Activated CD8-positive, alpha-beta memory T cell treated with anti-CD3 and anti-CD28 coated beads, Interleukin-2, amount 10 ng/mL, durations not matched to agents 7 days and 5 days (primary cell): Measurements from ENCODE around the gene IPO4. TPM values are rescaled to one million over a fixed set of nuclear protein-coding genes. Genes with fewer than 3 reads are reported as not detected.

Experiments used
- ATAC-seq: fragments of 150-1000 bp; cut with Tn5 transposase; one replicate; pipeline ENCODE4 v1.10.0; 2021; ENCODE audit warnings: moderate library complexity
- CTCF ChIA-PET: fragments of 350-600 bp; sonication (Branson Sonifier 250); formaldehyde crosslinking; loops from one replicate; lab custom pipeline; 2021; ENCODE audit warnings: antibody characterized with exemption; lab: Charles Lee
- DNase-seq: peaks from one replicate; pipeline ENCODE4 v3.0.0-alpha.2; 2020
- H3K27ac Mint-ChIP-seq: one replicate; pipeline ENCODE4 v1.8.0; 2021; ENCODE audit warnings: mild to moderate bottlenecking, mixed read lengths
- H3K27me3 Mint-ChIP-seq: one replicate; pipeline ENCODE4 v1.8.0; 2021; ENCODE audit warnings: mixed read lengths
- H3K36me3 Mint-ChIP-seq: one replicate; pipeline ENCODE4 v1.8.0; 2021; ENCODE audit warnings: mild to moderate bottlenecking, mixed read lengths
- H3K4me1 Mint-ChIP-seq: one replicate; pipeline ENCODE4 v1.8.0; 2021; ENCODE audit warnings: mixed read lengths
- H3K4me3 Mint-ChIP-seq: one replicate; pipeline ENCODE4 v1.8.0; 2021; ENCODE audit warnings: mild to moderate bottlenecking, moderate library complexity, mixed read lengths
- H3K9me3 Mint-ChIP-seq: one replicate; pipeline ENCODE4 v1.8.0; 2022; ENCODE audit warnings: low read depth, mixed read lengths
- total RNA-seq, 2 experiments: library from RNA; stranded (reverse); gene quantifications; one replicate each; pipeline ENCODE4 v1.2.3, GENCODE V29; 2021

Gene IPO4
- 10 to 100 TPM; 32.4 to 54.9 TPM for total RNA-seq

- H3K27me3 Mint-ChIP-seq, result no peaks in the 10 kb centered on the region
- H3K4me1 Mint-ChIP-seq, result peaks cover 49% of the 10 kb centered on the region
- CTCF ChIA-PET, result interaction anchor here (0.9 to 2.0 kb wide), 5 partner anchors 25 to 145 kb away, joined by 3 to 11 read pairs (median 7); partner anchors contain the start of genes CHMP4A, IRF9, MDP1 and TINF2
- DNase-seq (peak; percentile 97), ATAC-seq (peak; percentile 90)
- H3K9me3 Mint-ChIP-seq, result no peaks in the 10 kb centered on the region
- peak within 1 kb of the TSS; percentile 82 for H3K4me3 Mint-ChIP-seq
- peak within 1 kb of the TSS; percentile 74 for H3K27ac Mint-ChIP-seq
- H3K36me3 Mint-ChIP-seq, result peaks cover 22% of the 10 kb centered on the region
These were observed at the start of gene IPO4 for GRCh38 chr14:24188251-24189058. IPO4 (minus strand) TSS chr14:24188816; CDS start chr14:24188787, 29 bp downstream.

- peaks cover 57% of the 10 kb centered on the region for H3K36me3 Mint-ChIP-seq
- H3K4me3 Mint-ChIP-seq, result no peak overlapping the region
These were observed 49.5 kb upstream of the IPO4 start for GRCh38 chr14:24238123-24238522.

GRCh38 chr14:24237463-24237955 is 48.9 kb upstream of the IPO4 start:
- Mint-ChIP-seq H3K9me3 (no peaks in the 10 kb centered on the region), H3K36me3 (peaks cover 57% of the 10 kb centered on the region), H3K4me1 (peaks cover 75% of the 10 kb centered on the region), H3K4me3 (no peak overlapping the region), H3K27me3 (no peaks in the 10 kb centered on the region), H3K27ac (no peak overlapping the region)
- CTCF ChIA-PET, result interaction anchor here (1.5 to 21.6 kb wide), 4 partner anchors 9 to 93 kb away, joined by 7 to 541 read pairs (median 60); partner anchors contain the start of genes ADCY4, CIDEB, DHRS1 and LTB4R
- ATAC-seq (no peak), DNase-seq (no peak)

More at GRCh38 chr14:24238123-24238522, 49.5 kb upstream of the IPO4 start:
- ATAC-seq (no peak), DNase-seq (no peak)
- Mint-ChIP-seq H3K4me1 (peaks cover 73% of the 10 kb centered on the region), H3K27me3 (no peaks in the 10 kb centered on the region), H3K9me3 (no peaks in the 10 kb centered on the region), H3K27ac (no peak overlapping the region)
- CTCF ChIA-PET, result interaction anchor here (0.9 to 21.6 kb wide), 6 partner anchors 8 to 194 kb away, joined by 3 to 541 read pairs (median 7); partner anchors contain the start of genes ADCY4, CIDEB, DHRS1 and LTB4R

- H3K27me3 Mint-ChIP-seq, result no peaks in the 10 kb centered on the region
- no peak for DNase-seq
- ATAC-seq, result no peak
- H3K9me3 Mint-ChIP-seq, result no peaks in the 10 kb centered on the region
- CTCF ChIA-PET, result interaction anchor here (1.5 to 21.6 kb wide), 3 partner anchors 10 to 67 kb away, joined by 7 to 541 read pairs (median 7); partner anchors contain the start of genes CIDEB, DHRS1, LTB4R and LTB4R2
- H3K27ac Mint-ChIP-seq, result no peak overlapping the region
- peaks cover 57% of the 10 kb centered on the region for H3K36me3 Mint-ChIP-seq
- peaks cover 72% of the 10 kb centered on the region for H3K4me1 Mint-ChIP-seq
- H3K4me3 Mint-ChIP-seq, result no peak overlapping the region
These were observed 48.3 kb upstream of the IPO4 start for GRCh38 chr14:24236689-24237462.

- Mint-ChIP-seq H3K27ac (no peak overlapping the region), H3K27me3 (no peaks in the 10 kb centered on the region), H3K36me3 (peaks cover 55% of the 10 kb centered on the region), H3K4me3 (no peak overlapping the region), H3K9me3 (no peaks in the 10 kb centered on the region), H3K4me1 (peaks cover 71% of the 10 kb centered on the region)
- CTCF ChIA-PET, result interaction anchor here (1.5 to 21.6 kb wide), 6 partner anchors 20 to 75 kb away, joined by 3 to 541 read pairs (median 6); partner anchors contain the start of genes CIDEB, DHRS1, IRF9 and LTB4R
- ATAC-seq (no peak), DNase-seq (no peak)
These were observed 47.4 kb upstream of the IPO4 start for GRCh38 chr14:24235804-24236688.

- DNase-seq (no peak), ATAC-seq (no peak)
- no peaks in the 10 kb centered on the region for H3K27me3 Mint-ChIP-seq
- H3K4me1 Mint-ChIP-seq, result peaks cover 62% of the 10 kb centered on the region
- H3K36me3 Mint-ChIP-seq, result peaks cover 44% of the 10 kb centered on the region
- peak overlapping the region; percentile 45 for H3K27ac Mint-ChIP-seq
- no peaks in the 10 kb centered on the region for H3K9me3 Mint-ChIP-seq
- CTCF ChIA-PET, result interaction anchor here (1.0 to 21.6 kb wide), 10 partner anchors 8 to 202 kb away, joined by 3 to 541 read pairs (median 6); partner anchors contain the start of genes CIDEB, DHRS1, EMC9 and IRF9
- peak overlapping the region; percentile 84 for H3K4me3 Mint-ChIP-seq
These were observed 45.7 kb upstream of the IPO4 start for GRCh38 chr14:24234095-24235005.

- H3K27me3 Mint-ChIP-seq, result no peaks in the 10 kb centered on the region
- no peak for DNase-seq
These were observed 44.9 kb upstream of the IPO4 start for GRCh38 chr14:24233538-24233866.

GRCh38 chr14:24232645-24233537 is 44.3 kb upstream of the IPO4 start, which contains the start of gene GMPR2:
GMPR2 (plus strand) TSS chr14:24232929; CDS start chr14:24233254, 325 bp downstream.
- Mint-ChIP-seq H3K4me1 (peaks cover 54% of the 10 kb centered on the region), H3K27ac (peak within 1 kb of the TSS; percentile 95), H3K4me3 (peak within 1 kb of the TSS; percentile 84), H3K36me3 (peaks cover 31% of the 10 kb centered on the region), H3K27me3 (no peaks in the 10 kb centered on the region), H3K9me3 (no peaks in the 10 kb centered on the region)
- CTCF ChIA-PET, result interaction anchor here (1.0 to 21.6 kb wide), 4 partner anchors 10 to 101 kb away, joined by 3 to 541 read pairs (median 14); partner anchors contain the start of genes CIDEB, DHRS1, IRF9 and LTB4R
- DNase-seq (peak; percentile 54), ATAC-seq (peak; percentile 57)

More at GRCh38 chr14:24233538-24233866, 44.9 kb upstream of the IPO4 start:
- Mint-ChIP-seq H3K9me3 (no peaks in the 10 kb centered on the region), H3K36me3 (peaks cover 36% of the 10 kb centered on the region), H3K4me3 (peak overlapping the region; percentile 84), H3K4me1 (peaks cover 57% of the 10 kb centered on the region), H3K27ac (peak overlapping the region; percentile 95)
- CTCF ChIA-PET, result interaction anchor here (1.9 to 21.6 kb wide), 3 partner anchors 9 to 100 kb away, joined by 6 to 541 read pairs (median 21); partner anchors contain the start of genes CIDEB, DHRS1, LTB4R and LTB4R2
- ATAC-seq, result no peak

GRCh38 chr14:24232121-24232644 is 43.6 kb upstream of the IPO4 start, which contains the start of gene NEDD8:
NEDD8 (minus strand) TSS chr14:24232367; CDS start chr14:24232267, 100 bp downstream.
- H3K27me3 Mint-ChIP-seq, result no peaks in the 10 kb centered on the region
- H3K4me3 Mint-ChIP-seq, result peak within 1 kb of the TSS; percentile 84
- CTCF ChIA-PET, result interaction anchor here (1.0 to 21.6 kb wide), 4 partner anchors 10 to 101 kb away, joined by 3 to 541 read pairs (median 14); partner anchors contain the start of genes CIDEB, DHRS1, IRF9 and LTB4R
- peak within 1 kb of the TSS; percentile 95 for H3K27ac Mint-ChIP-seq
- H3K4me1 Mint-ChIP-seq, result peaks cover 53% of the 10 kb centered on the region
- peak; percentile 85 for ATAC-seq
- DNase-seq, result peak; percentile 94
- H3K9me3 Mint-ChIP-seq, result no peaks in the 10 kb centered on the region
- H3K36me3 Mint-ChIP-seq, result peaks cover 29% of the 10 kb centered on the region
